Neuron (in vitro differentiated cells): ENCODE results near the gene SUSD6.

Experiments
- H2AFZ ChIP-seq: one replicate; pipeline ENCODE4 v1.6.1; 2013; ENCODE audit warnings: low read depth, mild to moderate bottlenecking, inconsistent platforms, low read length, moderate library complexity
- H3K27me3 ChIP-seq: one replicate; pipeline ENCODE4 v1.6.1; 2013; ENCODE audit warnings: low read length; ENCODE audit not compliant: insufficient read depth
- H3K36me3 ChIP-seq: one replicate; pipeline ENCODE4 v1.6.1; 2013; ENCODE audit warnings: low read length; ENCODE audit not compliant: insufficient read depth
- H3K4me1 ChIP-seq: one replicate; pipeline ENCODE4 v1.6.1; 2013; ENCODE audit warnings: low read length; ENCODE audit not compliant: insufficient read depth
- H3K4me3 ChIP-seq: 2 replicates; pipeline ENCODE4 v1.5.1; 2013; ENCODE audit warnings: mild to moderate bottlenecking, low read length, moderate library complexity
- H3K9me3 ChIP-seq: one replicate; pipeline ENCODE4 v1.6.1; 2013; ENCODE audit warnings: low read length

Gene SUSD6

DNA sequence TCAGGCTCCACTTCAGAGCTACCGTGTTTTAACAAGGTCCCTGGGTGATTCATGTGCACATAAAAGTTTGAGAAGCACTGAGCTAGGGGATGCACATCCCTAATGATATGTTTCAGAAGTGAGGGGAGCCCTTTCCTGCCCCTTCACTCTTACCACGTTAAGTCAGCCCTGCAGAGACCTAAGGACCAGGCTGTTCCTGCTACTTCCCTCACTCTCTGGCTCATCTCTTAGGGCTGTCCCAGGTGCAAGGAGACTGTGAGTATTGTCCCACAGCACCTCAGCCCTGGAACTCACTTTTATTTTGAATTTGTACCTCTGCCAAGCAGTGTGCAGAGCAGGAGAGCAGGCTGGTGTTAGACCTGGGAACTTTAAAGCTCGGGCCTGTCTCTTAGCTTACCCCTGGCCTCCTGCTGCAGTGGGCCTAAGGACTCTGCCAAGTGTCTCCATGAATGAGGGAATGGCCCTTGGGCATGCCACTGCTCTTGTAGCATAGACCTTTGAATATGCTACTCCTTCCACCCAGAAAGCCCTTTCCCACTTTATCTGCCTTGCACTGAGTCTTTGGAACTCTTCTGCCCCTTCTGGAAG, 11.0 kb upstream of the SUSD6 start:
- Histone ChIP-seq H3K36me3 (no peaks in the 10 kb centered on the region), H3K4me1 (peaks cover under 1% of the 10 kb centered on the region), H3K27me3 (no peaks in the 10 kb centered on the region), H2AFZ (no peak overlapping the region), H3K4me3 (no peak overlapping the region), H3K9me3 (no peaks in the 10 kb centered on the region)

- no peaks in the 10 kb centered on the region for H3K9me3 ChIP-seq
Observed at GRCh38 chr14:69605738-69606137, 5.7 kb upstream of the SUSD6 start.

GRCh38 chr14:69606258-69607184, 4.9 kb upstream of the SUSD6 start:
- Histone ChIP-seq H2AFZ (no peak overlapping the region), H3K36me3 (no peaks in the 10 kb centered on the region), H3K4me3 (no peak overlapping the region), H3K27me3 (no peaks in the 10 kb centered on the region), H3K9me3 (no peaks in the 10 kb centered on the region), H3K4me1 (peaks cover 34% of the 10 kb centered on the region)

More at GRCh38 chr14:69605738-69606137, 5.7 kb upstream of the SUSD6 start:
- no peak overlapping the region for H3K4me3 ChIP-seq
- no peak overlapping the region for H2AFZ ChIP-seq
- H3K4me1 ChIP-seq, result peaks cover 30% of the 10 kb centered on the region
- H3K27me3 ChIP-seq, result no peaks in the 10 kb centered on the region
- no peaks in the 10 kb centered on the region for H3K36me3 ChIP-seq

GRCh38 chr14:69610020-69610873, 1.1 kb upstream of the SUSD6 start:
- Histone ChIP-seq H3K9me3 (no peaks in the 10 kb centered on the region), H3K4me1 (peaks cover 49% of the 10 kb centered on the region), H3K27me3 (no peaks in the 10 kb centered on the region)

DNA sequence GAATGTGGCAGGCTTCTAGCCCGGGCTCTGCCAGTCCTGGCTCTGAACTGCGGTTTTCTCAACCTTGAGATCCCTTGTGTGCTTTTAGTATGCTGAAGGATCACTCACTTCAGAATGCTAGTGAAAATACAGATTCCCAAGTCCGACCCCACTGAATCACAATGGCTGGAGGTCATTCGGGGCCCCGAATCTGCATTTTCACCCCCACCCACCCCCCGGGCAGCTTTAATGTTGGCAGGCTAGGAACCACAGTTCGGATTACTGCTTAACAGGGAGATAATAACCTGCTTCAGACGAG, 573 bp upstream of the SUSD6 start:
- H3K27me3 ChIP-seq, result no peaks in the 10 kb centered on the region
- peak overlapping the region; percentile 89 for H2AFZ ChIP-seq
- no peaks in the 10 kb centered on the region for H3K9me3 ChIP-seq
- no peaks in the 10 kb centered on the region for H3K36me3 ChIP-seq
- peaks cover 46% of the 10 kb centered on the region for H3K4me1 ChIP-seq
- peak overlapping the region; percentile 90 for H3K4me3 ChIP-seq

More at GRCh38 chr14:69610020-69610873, 1.1 kb upstream of the SUSD6 start:
- Histone ChIP-seq H3K36me3 (no peaks in the 10 kb centered on the region), H2AFZ (peak overlapping the region; percentile 89), H3K4me3 (peak overlapping the region; percentile 90)

GRCh38 chr14:69612014-69612782, 802 bp downstream of the SUSD6 start:
- no peaks in the 10 kb centered on the region for H3K36me3 ChIP-seq
- no peaks in the 10 kb centered on the region for H3K27me3 ChIP-seq
- peaks cover 38% of the 10 kb centered on the region for H3K4me1 ChIP-seq
- H3K4me3 ChIP-seq, result peak overlapping the region; percentile 90
- H2AFZ ChIP-seq, result no peak overlapping the region
- H3K9me3 ChIP-seq, result no peaks in the 10 kb centered on the region

GRCh38 chr14:69612783-69613130, 1.4 kb downstream of the SUSD6 start:
- Histone ChIP-seq H3K4me1 (peaks cover 35% of the 10 kb centered on the region), H2AFZ (no peak overlapping the region), H3K4me3 (peak overlapping the region; percentile 90), H3K36me3 (no peaks in the 10 kb centered on the region), H3K27me3 (no peaks in the 10 kb centered on the region), H3K9me3 (no peaks in the 10 kb centered on the region)

DNA sequence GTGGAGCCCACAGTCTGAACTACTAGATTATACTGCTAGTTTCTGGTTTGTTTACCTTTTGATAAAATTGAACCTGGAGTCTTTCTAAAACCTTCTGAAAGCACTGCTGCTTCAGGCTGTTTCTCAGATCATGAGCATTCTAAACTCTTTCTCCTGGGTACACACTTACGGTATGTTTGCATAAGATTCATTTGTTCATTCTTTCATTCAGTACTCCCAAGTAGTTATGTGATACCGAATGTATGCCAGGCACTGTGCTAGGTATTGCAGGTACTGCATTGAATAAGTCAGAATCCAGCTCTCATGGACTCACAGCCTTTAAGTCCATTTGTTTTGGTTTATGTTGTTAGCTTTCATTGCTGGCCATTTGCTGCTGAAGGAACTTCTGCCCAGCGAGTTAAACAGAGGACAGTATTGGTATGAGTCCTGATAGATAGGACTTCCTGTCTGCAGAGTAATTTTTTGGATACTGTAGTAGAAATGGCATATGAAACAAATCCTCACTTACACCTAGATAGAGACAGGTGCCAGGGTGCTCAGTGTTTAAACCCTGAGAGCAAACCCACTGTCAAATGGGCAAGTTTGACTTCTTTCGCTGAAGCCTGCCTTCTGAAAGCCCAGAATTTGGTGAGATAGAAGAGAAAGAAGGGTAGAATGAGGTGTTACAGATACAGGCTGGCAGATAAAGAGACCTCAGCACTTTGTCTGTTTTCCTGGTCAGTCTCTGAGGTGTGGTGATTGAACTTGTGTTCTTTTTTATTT, 2.1 kb downstream of the SUSD6 start:
- peak overlapping the region; percentile 90 for H3K4me3 ChIP-seq
- H3K4me1 ChIP-seq, result peaks cover 35% of the 10 kb centered on the region
- H3K36me3 ChIP-seq, result no peaks in the 10 kb centered on the region

DNA sequence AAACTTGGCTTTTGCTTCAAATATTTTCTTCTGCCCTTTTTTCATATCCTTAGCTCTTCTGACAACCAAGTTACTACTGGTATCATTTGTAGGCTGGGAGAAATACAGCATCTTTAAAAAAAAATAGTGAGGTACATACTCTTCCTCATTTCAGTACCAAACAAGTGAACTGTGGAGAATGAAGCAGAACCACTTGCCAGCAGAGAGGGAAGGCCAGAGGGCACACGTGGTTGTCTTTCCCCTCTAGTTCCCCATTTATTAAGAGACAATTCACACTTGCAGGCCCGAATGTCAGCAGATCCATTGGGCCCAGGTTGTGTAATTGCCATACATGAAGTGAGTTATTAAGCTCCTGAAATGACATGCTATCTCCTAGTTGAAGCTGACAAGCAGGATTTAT, 3.2 kb downstream of the SUSD6 start:
- Histone ChIP-seq H2AFZ (no peak overlapping the region), H3K27me3 (no peaks in the 10 kb centered on the region), H3K4me1 (peaks cover 35% of the 10 kb centered on the region), H3K4me3 (no peak overlapping the region), H3K9me3 (no peaks in the 10 kb centered on the region), H3K36me3 (no peaks in the 10 kb centered on the region)

More for the DNA sequence above, 2.1 kb downstream of the SUSD6 start:
- H3K27me3 ChIP-seq, result no peaks in the 10 kb centered on the region
- no peak overlapping the region for H2AFZ ChIP-seq
- no peaks in the 10 kb centered on the region for H3K9me3 ChIP-seq

DNA sequence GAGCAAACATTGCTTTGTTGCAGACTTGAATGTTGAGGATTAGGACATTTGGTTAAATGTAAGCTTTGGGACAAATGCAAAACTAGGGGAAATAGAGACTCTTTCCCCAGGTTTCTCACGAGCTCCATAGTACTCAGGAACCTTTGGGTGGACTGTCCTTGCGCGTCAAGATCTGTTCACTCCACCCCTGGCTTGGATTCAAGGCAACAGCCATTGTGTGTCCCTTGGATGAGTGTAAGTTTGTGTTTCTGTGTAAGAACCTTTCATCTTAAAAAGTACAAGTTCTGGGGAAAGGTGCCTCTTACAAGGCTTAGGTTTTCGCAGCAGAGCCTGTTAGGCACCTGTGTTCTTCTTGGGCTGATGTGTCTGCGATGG, 3.7 kb downstream of the SUSD6 start:
- Histone ChIP-seq H2AFZ (no peak overlapping the region), H3K9me3 (no peaks in the 10 kb centered on the region), H3K36me3 (no peaks in the 10 kb centered on the region), H3K4me1 (peaks cover 33% of the 10 kb centered on the region), H3K27me3 (no peaks in the 10 kb centered on the region), H3K4me3 (no peak overlapping the region)

- Histone ChIP-seq H3K4me1 (peaks cover 26% of the 10 kb centered on the region), H3K4me3 (no peak overlapping the region), H2AFZ (no peak overlapping the region), H3K27me3 (no peaks in the 10 kb centered on the region), H3K9me3 (no peaks in the 10 kb centered on the region), H3K36me3 (no peaks in the 10 kb centered on the region)
Observed at GRCh38 chr14:69615496-69616407, 4.4 kb downstream of the SUSD6 start.
